ENCODE measurements around the gene ZNF627.
"Not testable (repeated sequence)": the region's sequence is repeated elsewhere in the genome, so short reads cannot be mapped to it uniquely, and the experiment has no call there.

The ZNF627 gene

GRCh38 chr19:11606484-11606883 is 9.2 kb downstream of the ZNF627 start:
- TF ChIP-seq CTCF (IDR thresholded peaks at IDR 0.05; ENCODE audit: borderline replicate concordance, control extremely low read depth, extremely low read depth, insufficient read depth, missing control alignments) = no peak
- in situ Hi-C loops (cut with MboI; ENCODE audit: low sequenced_read_pairs, unreplicated experiment) = no loop called here
- DNase-seq (ENCODE audit: low spot score) = no peak

- no peak for TF ChIP-seq CTCF (IDR thresholded peaks at IDR 0.05; ENCODE audit: borderline replicate concordance, control extremely low read depth, extremely low read depth, insufficient read depth, missing control alignments)
- in situ Hi-C loops (cut with MboI; ENCODE audit: low sequenced_read_pairs, unreplicated experiment) = no loop called here
- no peak for DNase-seq (ENCODE audit: low spot score)
Observed at GRCh38 chr19:11611730-11612129, 14.4 kb downstream of the ZNF627 start.

- no peak for DNase-seq (ENCODE audit: low spot score)
- in situ Hi-C loops (cut with MboI; ENCODE audit: low sequenced_read_pairs, unreplicated experiment) = no loop called here
- no peak for TF ChIP-seq CTCF (IDR thresholded peaks at IDR 0.05; ENCODE audit: borderline replicate concordance, control extremely low read depth, extremely low read depth, insufficient read depth, missing control alignments)
Observed at GRCh38 chr19:11612816-11613511, 15.7 kb downstream of the ZNF627 start.

GRCh38 chr19:11617180-11618062 is 20.1 kb downstream of the ZNF627 start:
- TF ChIP-seq CTCF (IDR thresholded peaks at IDR 0.05; ENCODE audit: borderline replicate concordance, control extremely low read depth, extremely low read depth, insufficient read depth, missing control alignments) = no peak
- in situ Hi-C loops (cut with MboI; ENCODE audit: low sequenced_read_pairs, unreplicated experiment) = no loop called here
- DNase-seq (ENCODE audit: low spot score) = no peak

- in situ Hi-C loops (cut with MboI; ENCODE audit: low sequenced_read_pairs, unreplicated experiment) = no loop called here
Observed at GRCh38 chr19:11620553-11620952, 23.3 kb downstream of the ZNF627 start.

GRCh38 chr19:11622401-11622800 is 25.1 kb downstream of the ZNF627 start:
- DNase-seq (ENCODE audit: low spot score); in situ Hi-C loops (cut with MboI; ENCODE audit: low sequenced_read_pairs, unreplicated experiment): not testable (repeated sequence)

More at GRCh38 chr19:11620553-11620952, 23.3 kb downstream of the ZNF627 start:
- TF ChIP-seq CTCF (IDR thresholded peaks at IDR 0.05; ENCODE audit: borderline replicate concordance, control extremely low read depth, extremely low read depth, insufficient read depth, missing control alignments) = no peak
- no peak for DNase-seq (ENCODE audit: low spot score)

- in situ Hi-C loops (cut with MboI; ENCODE audit: low sequenced_read_pairs, unreplicated experiment) = no loop called here
- no peak for DNase-seq (ENCODE audit: low spot score)
- no peak for TF ChIP-seq CTCF (IDR thresholded peaks at IDR 0.05; ENCODE audit: borderline replicate concordance, control extremely low read depth, extremely low read depth, insufficient read depth, missing control alignments)
Observed at GRCh38 chr19:11624069-11624463, 26.8 kb downstream of the ZNF627 start.
